HCT116 (cell line): ENCODE data around the gene PLAC9. TPM values are rescaled to one million over a fixed set of nuclear protein-coding genes. Genes with fewer than 3 reads are reported as not detected.

Experiments used
- ATAC-seq: fragments of 200-7000 bp; cut with Tn5 transposase; 2 replicates; pipeline ENCODE4 v1.9.1; 2020; ENCODE audit warnings: mild to moderate bottlenecking, moderate library complexity
- BruUV-seq: library from RNA; stranded (reverse); fragments of 400-500 nt; replicated peaks from 2 replicates; lab custom pipeline; 2021; lab: Mats Ljungman, UMichigan
- CTCF ChIA-PET: fragments of 300-600 bp; sonication (Branson Sonifier 250); formaldehyde crosslinking; loops from one replicate; lab custom pipeline; 2021; ENCODE audit warnings: antibody characterized with exemption; lab: Charles Lee
- POLR2A ChIA-PET: fragments of 300-600, 350-600 bp; sonication (Branson Sonifier 250); formaldehyde crosslinking; loops from one replicate; lab custom pipeline; 2021; ENCODE audit warnings: antibody characterized with exemption; lab: Charles Lee
- RAD21 ChIA-PET, 2 experiments: fragments of 300-600 bp; sonication (Branson Sonifier 250); formaldehyde crosslinking; loops; one replicate each; lab custom pipeline; 2023; ENCODE audit warnings: low total read pairs in 2 of 2; ENCODE audit not compliant: uncharacterized antibody in 2 of 2, unreplicated experiment in 2 of 2, low non-redundant PET in 1 of 2; lab: Charles Lee
- DNase-seq: peaks from one replicate; pipeline ENCODE4 v3.0.0-alpha.2; 2010; ENCODE audit warnings: low read depth, low spot score
- H2AFZ ChIP-seq: fragments of 200-600 bp; shearing (Covaris generic), sonication (generic); 2 replicates; pipeline ENCODE4 v1.6.1; 2017; ENCODE audit warnings: low read depth, mixed run types, mixed read lengths, antibody characterized with exemption, low read length; ENCODE audit not compliant: poor library complexity, severe bottlenecking
- H3K27ac ChIP-seq: 2 replicates; pipeline ENCODE4 v1.5.1; 2012; ENCODE audit warnings: low read depth, low read length
- H3K27me3 ChIP-seq: fragments of 200-600 bp; sonication (generic); 2 replicates; pipeline ENCODE4 v1.6.1; 2016; ENCODE audit warnings: mixed run types, low read length, mixed read lengths; ENCODE audit not compliant: insufficient read depth
- H3K36me3 ChIP-seq, 2 experiments: fragments of 200-500 bp in 1 of 2; fragments of 200-600 bp in 1 of 2; sonication (Bioruptor generic) in 1 of 2; sonication (generic) in 1 of 2; 2 replicates each; pipeline versions ENCODE4 v1.5.1 to v1.6.1; 2014 to 2016; ENCODE audit warnings: low read length in 2 of 2, inconsistent platforms in 1 of 2, mixed read lengths in 1 of 2, mixed run types in 1 of 2; ENCODE audit not compliant: insufficient read depth in 2 of 2, control insufficient read depth in 1 of 2
- H3K4me1 ChIP-seq, 2 experiments: fragments of 200-600 bp in 1 of 2; sonication (generic) in 1 of 2; 2 replicates each; pipeline versions ENCODE4 v1.5.1 to v1.6.1; 2012 to 2017; ENCODE audit warnings: low read length in 2 of 2, inconsistent platforms in 1 of 2, mild to moderate bottlenecking in 1 of 2, mixed read lengths in 1 of 2, mixed run types in 1 of 2, moderate library complexity in 1 of 2; ENCODE audit not compliant: insufficient read depth in 2 of 2, control insufficient read depth in 1 of 2
- H3K4me2 ChIP-seq: fragments of 200-600 bp; sonication (generic); 2 replicates; pipeline ENCODE4 v1.6.1; 2017; ENCODE audit warnings: mixed run types, low read length, mixed read lengths
- H3K4me3 ChIP-seq, 2 experiments: fragments of 200-600 bp in 1 of 2; sonication (generic) in 1 of 2; replicated peaks in 1 of 2; 2 replicates each; pipeline ENCODE4 v1.5.1; 2011 to 2016; ENCODE audit warnings: low read length in 2 of 2, control low read depth in 1 of 2, low read depth in 1 of 2, mild to moderate bottlenecking in 1 of 2, mixed read lengths in 1 of 2, mixed run types in 1 of 2
- H3K79me2 ChIP-seq: fragments of 200-600 bp; sonication (generic); 2 replicates; pipeline ENCODE4 v1.6.1; 2017; ENCODE audit warnings: mild to moderate bottlenecking, mixed run types, low read length, moderate library complexity, mixed read lengths; ENCODE audit not compliant: insufficient read depth
- H3K9ac ChIP-seq: fragments of 200-600 bp; sonication (generic); 2 replicates; pipeline ENCODE4 v1.6.1; 2016; ENCODE audit warnings: low read length, mixed read lengths
- H3K9me2 ChIP-seq: fragments of 200-600 bp; sonication (generic), shearing (Covaris generic); 2 replicates; pipeline ENCODE4 v1.6.1; 2017; ENCODE audit warnings: mixed run types, mild to moderate bottlenecking, moderate library complexity; ENCODE audit not compliant: insufficient read depth
- H3K9me3 ChIP-seq, 2 experiments: fragments of 200-500 bp in 1 of 2; fragments of 200-600 bp in 1 of 2; sonication (Bioruptor generic) in 1 of 2; sonication (generic) in 1 of 2; 2 replicates each; pipeline ENCODE4 v1.6.1; 2014 to 2017; ENCODE audit warnings: low read length in 2 of 2, mixed read lengths in 2 of 2, inconsistent platforms in 1 of 2, low read depth in 1 of 2, mild to moderate bottlenecking in 1 of 2, mixed run types in 1 of 2, moderate library complexity in 1 of 2; ENCODE audit not compliant: control insufficient read depth in 1 of 2, insufficient read depth in 1 of 2
- H4K20me1 ChIP-seq: fragments of 200-600 bp; sonication (generic), shearing (Covaris generic); 2 replicates; pipeline ENCODE4 v1.6.1; 2017; ENCODE audit warnings: mixed run types, mild to moderate bottlenecking, moderate library complexity; ENCODE audit not compliant: insufficient read depth
- CBX3 ChIP-seq: IDR thresholded peaks from 2 replicates; pipeline ENCODE4 v1.6.1; 2012; ENCODE audit warnings: low read depth
- CTCF ChIP-seq, 3 experiments: fragments of 200-600 bp in 1 of 3; sonication (generic) in 1 of 3; IDR thresholded peaks in 2 of 3; conservative IDR thresholded peaks in 1 of 3; 2 replicates each; pipeline ENCODE4 v1.5.1; 2012 to 2017; ENCODE audit warnings: low read depth in 2 of 3, low read length in 2 of 3, antibody characterized with exemption in 1 of 3, borderline replicate concordance in 1 of 3, control low read depth in 1 of 3, mild to moderate bottlenecking in 1 of 3, mixed read lengths in 1 of 3, mixed run types in 1 of 3, moderate library complexity in 1 of 3; ENCODE audit not compliant: insufficient read depth in 1 of 3
- EGR1 ChIP-seq: IDR thresholded peaks from 2 replicates; pipeline ENCODE4 v1.6.1; 2012; ENCODE audit warnings: low read depth
- EZH2 ChIP-seq: fragments of 200-600 bp; sonication (generic); IDR thresholded peaks from 2 replicates; pipeline ENCODE4 v1.6.1; 2017; ENCODE audit warnings: antibody characterized with exemption, mixed run types
- EZH2phosphoT487 ChIP-seq: fragments of 200-600 bp; IDR thresholded peaks from 2 replicates; pipeline ENCODE4 v1.6.1; 2018; ENCODE audit warnings: antibody characterized with exemption, borderline replicate concordance
- FOSL1 ChIP-seq: IDR thresholded peaks from 2 replicates; pipeline ENCODE4 v1.6.1; 2012; ENCODE audit warnings: low read depth
- JUND ChIP-seq: IDR thresholded peaks from 2 replicates; pipeline ENCODE4 v1.6.1; 2012
- MAX ChIP-seq: IDR thresholded peaks from 2 replicates; pipeline ENCODE4 v1.6.1; 2012
- POLR2AphosphoS5 ChIP-seq: IDR thresholded peaks from 2 replicates; pipeline ENCODE4 v1.6.1; 2011; ENCODE audit warnings: mild to moderate bottlenecking, low read depth, low read length, moderate library complexity
- RAD21 ChIP-seq: IDR thresholded peaks from 2 replicates; pipeline ENCODE4 v1.6.1; 2012; ENCODE audit warnings: low read depth, mild to moderate bottlenecking
- REST ChIP-seq: IDR thresholded peaks from 2 replicates; pipeline ENCODE4 v1.6.1; 2012; ENCODE audit warnings: low read depth
- SIN3A ChIP-seq: IDR thresholded peaks from 2 replicates; pipeline ENCODE4 v1.6.1; 2012; ENCODE audit warnings: low read depth
- TCF7L2 ChIP-seq: IDR thresholded peaks from 2 replicates; pipeline ENCODE4 v1.7.0; 2011; ENCODE audit warnings: borderline replicate concordance, inconsistent platforms; ENCODE audit not compliant: insufficient read depth, insufficient read length; ENCODE audit errors: extremely low read depth
- YY1 ChIP-seq: IDR thresholded peaks from 2 replicates; pipeline ENCODE4 v1.6.1; 2011; ENCODE audit warnings: low read length, low read depth, moderate library complexity, mild to moderate bottlenecking; ENCODE audit not compliant: insufficient replicate concordance; ENCODE audit errors: extremely low read depth
- ZNF274 ChIP-seq: fragments of 200-500 bp; sonication (Bioruptor generic); IDR thresholded peaks from 2 replicates; pipeline ENCODE4 v1.6.1; 2014; ENCODE audit warnings: mild to moderate bottlenecking, low read depth, low read length, inconsistent platforms
- intact Hi-C: fragments of 100-400 bp; cut with micrococcal nuclease; formaldehyde crosslinking; loops from 2 replicates; pipeline ENCODE4 v1.10.0; 2022
- total RNA-seq: library from RNA; stranded (reverse); gene quantifications from one replicate; pipeline ENCODE4 v1.2.1, GENCODE V29; 2021; ENCODE audit not compliant: unreplicated experiment

PLAC9 gene
- total RNA-seq, 1 experiment from 2014 or later, result not detected

GRCh38 chr10:80157561-80157960 lies 25.0 kb downstream of the PLAC9 start:
- ChIA-PET CTCF (no interaction called here), POLR2A (no interaction called here), RAD21 (no interaction called here)
- Histone ChIP-seq H4K20me1 (no peaks in the 10 kb centered on the region), H3K36me3 (peaks cover 13 to 70% of the 10 kb centered on the region in 2 experiments), H3K9me3 (no peaks in the 10 kb centered on the region), H3K9me2 (no peaks in the 10 kb centered on the region), H3K4me2 (no peak overlapping the region), H3K27me3 (no peaks in the 10 kb centered on the region), H2AFZ (no peak overlapping the region), H3K9ac (no peak overlapping the region), H3K27ac (peak overlapping the region; percentile 94), H3K4me3 (no peak overlapping the region), H3K79me2 (peaks cover 13% of the 10 kb centered on the region; the same call in 1 of the 2 replicates), H3K4me1 (peaks cover 30 to 61% of the 10 kb centered on the region in 2 experiments)
- no peak for ATAC-seq
- intact Hi-C loops, result no loop called here
- BruUV-seq, result no TSS peak
- no peak for DNase-seq
- TF ChIP-seq EGR1 (no peak), CTCF (IDR thresholded peaks at IDR 0.05 in 2 of 3, conservative IDR thresholded peaks at IDR 0.05 in 1 of 3; ENCODE audit: borderline replicate concordance in 1 of 3, insufficient read depth in 1 of 3, low read depth in 2 of 3, low read length in 2 of 3) (no peak), TCF7L2 (no peak)

GRCh38 chr10:80158126-80158525 lies 25.6 kb downstream of the PLAC9 start:
- Histone ChIP-seq H3K4me3 (peak overlapping the region in 1 of 2 experiments; percentile 29; a peak in 1 of 4 replicates), H3K9me3 (no peaks in the 10 kb centered on the region), H3K27ac (peak overlapping the region; percentile 94), H4K20me1 (no peaks in the 10 kb centered on the region)
- ChIA-PET POLR2A (interaction anchor here (0.7 kb wide), 2 partner anchors 19 to 50 kb away, joined by 3 read pairs; no protein-coding TSS in a partner anchor), CTCF (interaction anchor here (1.0 to 1.1 kb wide), 2 partner anchors 14 to 46 kb away, joined by 4 to 5 read pairs; no protein-coding TSS in a partner anchor)
- BruUV-seq, result no TSS peak
- DNase-seq (no peak), ATAC-seq (0 out of 2 replicates have a peak, but pooled peaks have one; percentile 3)
- no peak for TF ChIP-seq RAD21
- TF ChIP-seq SIN3A, result no peak
- no peak for TF ChIP-seq EZH2phosphoT487
- TF ChIP-seq POLR2AphosphoS5, result no peak
- TF ChIP-seq REST, result no peak
- TF ChIP-seq ZNF274, result no peak
- TF ChIP-seq MAX, result no peak
- no peak for TF ChIP-seq JUND
- no peak for TF ChIP-seq EGR1
- TF ChIP-seq FOSL1, result no peak
- TF ChIP-seq EZH2, result no peak
- TF ChIP-seq CBX3, result no peak
- TF ChIP-seq YY1, result no peak
- TF ChIP-seq, all 23 proteins: peak for 0
- Histone ChIP-seq H2AFZ (no peak overlapping the region), H3K36me3 (peaks cover 13 to 68% of the 10 kb centered on the region in 2 experiments), H3K27me3 (no peaks in the 10 kb centered on the region), H3K4me2 (peak overlapping the region; percentile 78), H3K4me1 (peaks cover 30 to 63% of the 10 kb centered on the region in 2 experiments), H3K9ac (peak overlapping the region; percentile 51), H3K9me2 (no peaks in the 10 kb centered on the region), H3K79me2 (peaks cover 13% of the 10 kb centered on the region; the same call in 1 of the 2 replicates)
- RAD21 ChIA-PET, result interaction anchor here (0.6 to 1.5 kb wide), 3 partner anchors 14 to 326 kb away, joined by 3 to 4 read pairs (median 4); no protein-coding TSS in a partner anchor
- intact Hi-C loops, result loop anchor here (2.0 kb wide), 2 partner anchors 39 to 47 kb away; partner anchors contain the start of gene ANXA11
